Measurements from ENCODE around the gene ASB13.

ASB13 gene

GRCh38 chr10:5645944-5646617, 20.3 kb downstream of the ASB13 start:
- no peak for DNase-seq

DNA sequence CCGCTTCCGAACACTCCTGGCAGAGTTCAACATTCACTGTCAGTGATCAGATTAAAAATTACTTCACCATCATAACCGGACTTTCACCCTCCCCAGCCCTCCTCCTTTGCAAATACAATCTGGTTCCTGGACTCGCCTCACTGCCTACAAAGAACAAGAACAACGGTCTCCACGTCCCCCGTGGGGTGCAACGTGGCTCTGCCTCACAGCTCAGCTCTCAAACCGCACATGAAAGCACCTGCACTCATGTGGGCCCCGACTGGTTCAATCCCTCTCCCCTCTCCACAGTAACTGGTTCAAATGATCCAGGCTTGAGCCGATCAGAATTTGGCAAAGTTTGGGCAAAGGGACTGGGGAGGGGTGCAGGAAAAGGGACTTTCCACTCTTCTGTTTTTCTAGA, 21.0 kb downstream of the ASB13 start:
- no peak for DNase-seq

- DNase-seq: no peak
These were observed 21.5 kb downstream of the ASB13 start for GRCh38 chr10:5644930-5645329.

DNA sequence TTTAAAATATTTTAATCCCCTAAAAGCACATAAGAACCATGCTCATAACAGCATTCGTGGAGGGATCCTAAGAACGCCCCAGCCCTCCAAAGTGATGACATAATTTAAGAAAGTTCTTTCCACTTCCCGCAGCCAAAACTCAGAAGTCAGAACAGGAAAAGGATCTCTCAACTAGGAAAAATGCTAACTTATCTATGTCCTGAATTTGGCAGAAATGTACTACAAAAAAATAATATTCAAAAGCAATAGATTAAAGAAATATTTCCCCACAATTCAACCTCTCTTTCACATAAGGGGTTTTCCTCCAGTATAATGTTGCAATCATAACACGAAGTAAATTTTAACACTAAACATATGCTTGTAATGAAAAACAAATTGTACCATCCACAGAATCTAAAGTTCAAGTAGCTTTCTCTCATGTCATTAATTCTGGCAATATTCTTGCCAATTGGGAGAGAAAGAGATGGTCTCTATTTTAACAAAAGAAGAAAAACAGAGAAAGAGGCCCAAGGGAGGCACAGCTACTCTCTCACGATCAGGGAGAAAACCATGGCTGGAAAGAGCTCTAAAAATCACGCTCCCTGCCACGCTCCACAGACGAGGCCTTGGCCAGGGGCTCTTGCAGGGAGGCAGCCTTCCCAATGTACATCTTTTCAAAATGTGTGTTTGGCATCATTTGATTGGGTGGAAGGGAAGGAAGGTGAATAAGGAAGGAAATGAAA, 22.9 kb downstream of the ASB13 start:
- no peak for DNase-seq

DNA sequence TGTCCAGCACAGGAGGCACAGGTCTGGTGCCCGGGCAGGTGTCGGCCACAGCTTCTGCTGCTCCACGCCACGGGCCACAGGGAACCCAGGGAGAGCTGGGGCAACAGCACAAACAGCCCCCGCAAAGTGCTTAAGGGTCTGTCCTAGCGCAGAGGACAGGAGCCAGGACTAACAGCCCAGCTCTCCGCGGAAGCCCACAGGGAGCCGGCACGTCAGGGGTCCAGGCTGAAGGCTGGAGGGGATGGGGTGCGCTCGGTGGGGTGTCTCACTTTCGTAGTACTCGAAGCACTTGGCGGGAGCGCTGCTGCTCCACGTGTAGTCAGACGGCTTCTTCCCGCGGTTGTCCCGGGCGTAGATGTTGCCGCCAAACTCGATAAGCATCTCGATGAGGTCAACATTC, 24.9 kb downstream of the ASB13 start:
- no peak for DNase-seq

DNA sequence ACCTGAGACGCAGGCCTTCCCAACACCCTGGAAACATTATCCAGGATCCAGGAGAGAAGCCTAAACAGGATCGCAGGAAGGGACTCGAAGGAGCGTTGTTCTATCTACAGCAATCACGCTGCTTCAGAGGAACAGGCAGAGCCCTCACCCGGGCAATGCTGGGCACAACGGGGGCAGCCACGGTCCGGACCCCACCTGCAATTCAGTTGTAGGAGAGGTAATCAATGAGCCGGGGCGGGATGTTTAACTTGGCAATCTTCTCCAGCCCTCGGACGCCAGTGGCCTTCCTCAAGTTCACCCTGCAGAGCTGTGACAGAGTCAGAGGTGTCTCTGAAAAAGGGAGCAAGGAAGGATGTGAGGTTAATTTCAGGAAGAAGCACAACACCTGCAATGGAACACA, 25.9 kb downstream of the ASB13 start:
- DNase-seq: no peak

DNA sequence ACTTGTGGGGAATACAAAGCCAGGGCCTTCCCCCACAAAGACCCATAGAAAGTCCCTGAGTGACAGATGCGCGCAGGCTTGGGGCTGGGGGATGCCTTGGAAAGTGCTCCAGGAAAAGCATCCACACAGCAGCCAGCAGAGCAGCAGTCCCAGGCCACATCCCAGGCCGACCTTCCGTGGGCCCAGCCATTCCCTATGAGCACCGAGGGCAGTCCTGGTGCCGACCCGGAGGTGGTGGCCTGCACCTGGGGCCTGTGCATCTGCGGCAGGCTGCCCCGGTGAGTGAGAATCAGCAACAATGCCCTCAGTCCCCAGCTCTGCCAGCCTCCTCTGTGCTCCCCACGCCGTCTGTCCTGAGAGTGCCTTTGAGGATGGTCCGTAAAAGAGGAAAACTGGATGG, 26.4 kb downstream of the ASB13 start:
- DNase-seq: no peak

GRCh38 chr10:5639066-5639465, 27.3 kb downstream of the ASB13 start:
- no peak for DNase-seq

GRCh38 chr10:5638494-5638893, 27.9 kb downstream of the ASB13 start:
- DNase-seq: no peak

DNA sequence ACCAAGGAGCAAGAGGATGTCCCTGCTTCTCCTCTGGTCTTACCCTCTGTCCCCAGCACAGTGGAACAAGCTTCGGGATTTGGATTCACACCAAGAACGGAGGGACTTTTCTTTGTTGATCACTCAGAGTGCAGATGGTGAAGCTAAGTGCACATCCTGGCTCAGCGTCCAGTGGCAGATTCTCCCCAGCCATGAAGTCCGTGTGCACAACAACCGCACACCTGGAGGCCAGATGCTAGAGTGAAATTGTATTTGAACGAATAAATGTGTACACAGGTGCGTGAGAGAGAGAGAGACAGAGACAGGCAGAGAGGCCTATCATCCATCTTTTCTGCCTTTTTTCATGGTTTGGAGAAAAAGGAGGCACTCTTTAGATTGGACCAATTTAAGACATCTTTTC, 31.5 kb downstream of the ASB13 start:
- no peak for DNase-seq

DNA sequence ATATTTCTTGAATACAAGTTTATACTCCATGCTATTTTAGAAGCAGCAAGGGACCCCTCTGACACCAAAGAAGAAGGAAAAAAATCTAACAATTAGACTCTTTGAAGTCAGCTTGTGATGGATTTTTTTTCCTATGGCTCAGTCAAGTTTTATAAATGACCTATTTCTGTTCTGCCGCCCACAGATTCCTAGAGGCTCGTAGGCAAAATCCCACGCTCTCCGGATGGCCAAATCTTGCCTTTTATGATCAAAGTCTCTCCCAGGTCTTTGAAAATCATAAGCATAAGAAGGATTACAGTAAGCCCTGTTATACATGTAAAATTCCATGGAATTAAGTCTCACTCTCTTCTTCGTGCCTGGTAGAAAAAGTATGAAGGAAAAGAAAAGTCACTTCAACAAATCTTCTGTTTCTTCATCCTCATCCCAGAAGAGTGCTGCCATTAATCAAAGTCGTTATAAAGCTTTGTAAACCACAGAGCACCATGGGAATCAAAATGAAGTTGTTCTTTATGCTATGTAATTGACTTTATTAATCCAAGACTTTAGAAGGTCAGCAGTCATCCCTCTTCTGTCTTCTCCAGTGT, 33.1 kb downstream of the ASB13 start:
- DNase-seq: no peak

DNA sequence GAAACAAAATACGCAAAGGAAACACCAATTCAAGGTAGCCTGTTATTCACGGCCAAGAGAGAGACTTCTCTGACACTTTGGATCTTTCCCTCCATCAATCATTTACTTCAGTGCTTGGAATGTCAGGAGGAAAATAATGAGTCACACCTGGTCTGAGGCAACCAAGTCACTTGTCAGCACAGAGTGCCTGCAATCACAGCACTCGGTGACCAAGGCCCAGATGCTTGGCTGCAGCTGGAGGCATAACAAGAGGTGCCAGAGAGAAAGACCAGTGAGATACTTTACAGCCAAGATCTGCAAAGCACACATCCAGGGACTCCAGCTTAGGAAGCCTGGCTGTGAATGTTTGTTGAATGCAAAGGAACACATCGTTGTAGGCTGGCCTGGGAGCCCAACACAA, 33.9 kb downstream of the ASB13 start:
- no peak for DNase-seq

- no peak for DNase-seq
These were observed 34.5 kb downstream of the ASB13 start for GRCh38 chr10:5631936-5632335.

DNA sequence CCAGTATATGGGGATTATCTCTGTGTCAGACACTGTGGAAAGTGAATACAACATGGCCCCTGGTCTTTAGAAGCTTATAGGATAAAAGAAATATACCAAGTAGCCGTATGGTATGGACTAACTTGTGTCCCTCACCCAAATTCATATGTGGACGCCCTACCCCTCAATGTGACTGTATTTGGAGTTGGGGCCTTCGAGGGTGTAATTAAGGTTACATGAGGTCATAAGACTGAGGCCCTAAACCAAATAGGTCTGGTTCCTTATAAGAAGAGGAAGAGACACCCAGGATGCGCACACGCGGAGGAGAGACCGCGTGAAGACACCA, 36.3 kb downstream of the ASB13 start:
- DNase-seq: no peak

DNA sequence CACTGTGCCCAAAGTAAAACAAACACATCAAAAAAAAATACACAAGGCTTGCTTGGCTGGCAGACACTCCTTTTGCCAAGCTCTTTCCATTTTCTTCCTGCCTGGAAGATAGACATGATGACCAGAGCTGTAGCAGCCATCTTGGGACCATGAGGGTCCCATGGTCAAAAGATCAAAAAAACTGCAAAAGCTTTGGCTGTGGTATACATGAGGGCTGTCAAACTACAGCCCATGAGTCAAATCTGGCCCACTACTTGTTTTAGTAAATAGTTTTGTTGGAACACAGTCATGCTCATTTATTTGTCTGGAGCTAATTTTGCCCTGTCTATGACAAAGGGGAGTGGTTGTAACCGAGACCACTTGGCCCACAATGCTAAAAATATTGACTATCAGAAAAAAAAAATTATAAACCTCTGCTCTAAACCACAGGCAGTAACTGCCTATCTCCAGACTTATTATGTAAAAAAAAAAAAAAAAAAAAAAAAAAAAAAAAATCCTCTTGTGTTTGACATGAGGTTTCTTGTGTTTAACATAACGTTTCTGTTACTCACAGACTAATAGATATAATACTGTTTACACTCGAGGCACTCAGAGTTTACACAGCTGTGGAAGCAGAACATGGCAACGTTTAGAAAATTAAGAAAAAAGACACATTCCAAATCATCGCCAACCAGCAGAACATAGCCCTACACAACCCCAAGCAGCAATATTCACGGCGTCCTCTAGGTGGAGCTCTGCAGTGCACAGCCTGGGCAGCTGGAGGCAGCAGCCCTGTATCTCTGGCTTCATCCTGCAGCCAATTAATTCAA, 36.9 kb downstream of the ASB13 start:
- peak; percentile 7 for DNase-seq

DNA sequence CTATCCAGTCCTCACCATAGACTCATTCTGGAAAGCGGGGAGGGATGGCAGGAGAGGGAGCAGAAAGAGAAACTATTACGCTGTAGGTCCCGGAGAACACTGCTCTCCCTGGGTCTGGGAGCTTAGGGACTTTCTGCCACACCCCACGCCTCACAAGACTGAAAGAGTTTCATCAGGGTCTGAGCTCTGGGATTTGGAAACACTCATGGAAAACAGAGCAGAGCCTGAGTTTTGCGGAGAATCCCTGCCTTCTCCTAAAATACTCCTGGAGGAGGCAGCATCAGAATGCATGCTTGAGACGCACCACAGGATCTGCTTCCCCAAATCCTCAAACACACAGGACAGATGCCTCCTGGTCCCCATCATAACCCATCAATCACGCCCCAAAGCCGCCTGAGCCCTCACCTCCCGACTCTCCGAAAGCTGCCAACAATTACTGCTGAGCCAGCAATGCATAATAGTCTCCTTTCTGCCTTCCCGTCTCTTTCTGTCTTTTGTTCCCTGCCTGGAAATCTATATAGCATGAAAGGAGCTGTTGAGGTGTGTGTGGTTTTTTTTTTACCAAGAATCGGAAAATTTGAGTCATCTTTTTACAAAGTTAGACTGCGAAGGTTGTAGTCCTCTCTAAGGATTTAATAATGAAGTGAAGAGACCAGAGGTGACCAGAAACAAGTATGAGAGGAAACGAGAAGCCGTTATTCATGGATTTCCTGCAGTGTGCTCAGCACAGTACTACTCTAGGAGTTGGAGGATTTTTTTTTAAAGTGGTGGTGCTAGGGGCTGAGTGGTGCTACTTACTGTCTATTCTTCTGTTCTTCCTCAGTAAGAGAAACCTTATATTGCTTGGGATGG, 37.7 kb downstream of the ASB13 start:
- DNase-seq: peak; percentile 6

DNA sequence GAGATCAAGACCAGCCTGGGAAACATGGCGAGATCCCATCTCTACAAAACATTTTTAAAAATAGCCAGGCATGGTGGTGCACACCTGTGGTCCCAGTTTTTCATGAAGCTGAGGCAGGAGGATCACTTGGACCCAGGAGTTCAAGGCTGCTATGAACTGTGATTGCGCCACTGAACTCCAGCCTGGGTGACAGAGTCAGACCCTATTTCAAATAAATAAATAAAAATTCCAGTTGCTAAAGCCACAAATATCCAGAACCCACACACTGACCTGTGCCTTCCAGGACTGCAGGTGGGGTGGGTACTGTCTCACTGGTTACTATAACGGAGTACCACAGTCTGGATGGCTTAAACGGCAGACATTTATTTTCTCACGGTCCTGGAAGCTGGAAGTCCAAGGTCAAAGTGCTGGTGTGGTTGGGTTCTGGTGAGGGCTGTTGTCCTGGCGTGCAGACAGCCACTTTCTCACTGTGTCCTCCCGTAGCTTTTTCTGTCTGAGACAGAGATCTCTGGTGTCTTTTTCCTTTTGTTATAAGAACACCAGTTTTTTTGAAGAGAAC, 38.8 kb downstream of the ASB13 start:
- DNase-seq: no peak

DNA sequence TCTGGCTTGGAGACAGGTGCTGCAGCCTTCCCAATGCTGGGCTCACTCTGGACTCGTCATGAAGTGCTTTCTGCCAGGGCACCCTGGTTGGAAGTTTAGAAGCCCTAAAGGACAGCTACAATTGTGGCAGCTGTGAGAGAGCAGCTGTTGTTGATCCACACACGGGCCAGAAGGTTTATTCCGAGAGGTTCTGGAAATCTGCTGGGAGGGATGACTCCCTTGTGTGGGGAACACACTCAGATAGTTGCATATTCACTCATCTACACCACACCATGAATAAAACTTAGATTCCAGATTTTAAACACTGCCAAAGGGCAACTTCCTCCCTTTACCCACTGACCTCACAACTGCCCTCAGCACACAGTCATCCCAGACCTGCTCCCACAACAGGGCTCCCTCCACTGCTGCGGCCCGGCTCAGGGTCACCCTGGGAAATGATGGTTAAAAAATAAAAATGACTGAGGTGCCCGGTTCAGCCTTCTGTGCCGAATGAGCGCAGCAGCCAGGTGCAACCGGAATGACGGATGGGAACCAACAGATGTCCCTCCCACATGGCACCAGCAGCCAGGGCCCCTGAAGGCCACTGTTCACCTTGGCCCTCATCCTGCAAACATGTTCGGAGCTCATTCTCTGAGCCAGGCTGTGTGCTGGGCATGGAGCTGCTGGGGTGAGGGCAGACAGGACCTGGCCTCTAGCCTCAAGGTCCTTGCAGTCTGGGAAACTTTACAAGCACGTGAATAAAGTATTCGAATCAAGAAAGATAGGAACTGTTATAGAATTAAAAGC, 40.2 kb downstream of the ASB13 start:
- no peak for DNase-seq

DNA sequence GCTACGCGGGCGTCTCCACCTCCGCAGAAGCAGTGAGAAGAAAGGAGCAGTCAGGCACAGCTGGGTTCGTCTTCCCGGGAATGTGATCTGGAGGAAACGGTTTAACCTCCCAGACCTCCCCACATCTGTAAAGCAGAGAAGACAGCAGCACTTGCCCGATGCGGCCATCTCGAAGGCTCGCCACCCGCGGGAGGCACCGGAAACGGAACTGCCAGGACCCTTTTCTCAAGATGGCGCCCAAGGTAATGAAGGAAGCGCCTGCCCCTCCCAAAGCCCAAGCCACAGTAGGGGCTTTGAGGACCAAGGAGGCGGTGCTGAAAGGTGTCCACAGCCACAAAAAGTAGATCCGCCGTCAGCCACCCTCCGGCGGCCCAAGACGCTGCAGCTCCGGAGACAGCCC, 41.7 kb downstream of the ASB13 start:
- no peak for DNase-seq

GRCh38 chr10:5623081-5623748, 43.2 kb downstream of the ASB13 start:
- peak; percentile 17 for DNase-seq

Data from NCI-H2227 treated with DMSO at 0.1 percent for 48 hours (cell line).